Neural cell (in vitro differentiated cells): ENCODE results near the gene HS3ST5. TPM values are rescaled to one million over a fixed set of nuclear protein-coding genes. Genes with fewer than 3 reads are reported as not detected.

Experiments
- H2AFZ ChIP-seq: fragments of 200-600, 300-800 bp; sonication (generic), shearing (Covaris generic); 2 replicates; pipeline ENCODE4 v1.6.0; 2014; ENCODE audit warnings: low read depth, mild to moderate bottlenecking, antibody characterized with exemption, low read length, moderate library complexity
- H3F3A ChIP-seq: fragments of 200-600 bp; shearing (Covaris generic); 2 replicates; pipeline ENCODE4 v1.6.1; 2016; ENCODE audit warnings: mild to moderate bottlenecking, moderate library complexity, mixed read lengths, antibody characterized with exemption, low read length; ENCODE audit not compliant: insufficient read depth, poor library complexity, severe bottlenecking
- H3K27ac ChIP-seq: fragments of 200-600, 300-800 bp; sonication (generic), shearing (Covaris generic); 2 replicates; pipeline ENCODE4 v1.5.1; 2014; ENCODE audit warnings: mild to moderate bottlenecking, low read length, moderate library complexity
- H3K27me3 ChIP-seq: fragments of 300-800, 200-600 bp; sonication (generic), shearing (Covaris generic); 2 replicates; pipeline ENCODE4 v1.6.0; 2014; ENCODE audit warnings: mild to moderate bottlenecking, low read depth, low read length, moderate library complexity; ENCODE audit not compliant: insufficient read depth
- H3K36me3 ChIP-seq: fragments of 300-800, 200-600 bp; sonication (generic), shearing (Covaris generic); 2 replicates; pipeline ENCODE4 v1.5.1; 2014; ENCODE audit warnings: mild to moderate bottlenecking, antibody characterized with exemption, low read length, moderate library complexity; ENCODE audit not compliant: insufficient read depth
- H3K4me2 ChIP-seq: fragments of 300-800, 200-600 bp; sonication (generic), shearing (Covaris generic); 2 replicates; pipeline ENCODE4 v1.6.0; 2014; ENCODE audit warnings: mild to moderate bottlenecking, low read length
- H3K4me3 ChIP-seq: fragments of 300-800, 200-600 bp; sonication (generic), shearing (Covaris generic); 2 replicates; pipeline ENCODE4 v1.5.1; 2014; ENCODE audit warnings: mild to moderate bottlenecking, low read length, moderate library complexity
- H3K79me2 ChIP-seq: fragments of 200-600 bp; shearing (Covaris generic); replicated peaks from 2 replicates; pipeline ENCODE4 v1.6.0; 2014; ENCODE audit warnings: mild to moderate bottlenecking, low read length, moderate library complexity; ENCODE audit not compliant: insufficient read depth
- H3K9ac ChIP-seq: fragments of 300-800, 200-600 bp; sonication (generic), shearing (Covaris generic); 2 replicates; pipeline ENCODE4 v1.6.1; 2016; ENCODE audit warnings: mild to moderate bottlenecking, low read length, mixed read lengths
- H3K9me2 ChIP-seq: fragments of 200-600 bp; shearing (Covaris generic); 2 replicates; pipeline ENCODE4 v1.6.1; 2016; ENCODE audit warnings: mild to moderate bottlenecking, low read length, mixed read lengths; ENCODE audit not compliant: insufficient read depth
- H3K9me3 ChIP-seq: fragments of 200-600, 300-800 bp; sonication (generic), shearing (Covaris generic); 2 replicates; pipeline ENCODE4 v1.6.1; 2016; ENCODE audit warnings: mild to moderate bottlenecking, mixed run types, low read length, moderate library complexity, mixed read lengths
- H4K20me1 ChIP-seq: fragments of 200-600 bp; shearing (Covaris generic); 2 replicates; pipeline ENCODE4 v1.6.1; 2016; ENCODE audit warnings: mild to moderate bottlenecking, mixed run types; ENCODE audit not compliant: insufficient read depth
- CTCF ChIP-seq: fragments of 450-650 bp; IDR thresholded peaks from 2 replicates; pipeline ENCODE4 v1.5.1; 2014; ENCODE audit warnings: antibody characterized with exemption, mild to moderate bottlenecking, moderate library complexity; ENCODE audit not compliant: poor library complexity, severe bottlenecking
- EP300 ChIP-seq: fragments of 450-650 bp; conservative IDR thresholded peaks from 2 replicates; pipeline ENCODE4 v1.6.1; 2014; ENCODE audit warnings: antibody characterized with exemption, mild to moderate bottlenecking, moderate library complexity; ENCODE audit not compliant: poor library complexity, severe bottlenecking
- EZH2 ChIP-seq: fragments of 200-600, 300-800 bp; shearing (Covaris generic), sonication (generic); IDR thresholded peaks from 2 replicates; pipeline ENCODE4 v1.6.1; 2014; ENCODE audit warnings: antibody characterized with exemption, low read length, borderline replicate concordance, mild to moderate bottlenecking; ENCODE audit not compliant: insufficient read depth, poor library complexity, severe bottlenecking
- MXI1 ChIP-seq: fragments of 450-650 bp; conservative IDR thresholded peaks from 2 replicates; pipeline ENCODE4 v1.6.1; 2014; ENCODE audit warnings: antibody characterized with exemption, mild to moderate bottlenecking; ENCODE audit not compliant: poor library complexity, severe bottlenecking
- POLR2AphosphoS5 ChIP-seq: IDR thresholded peaks from 2 replicates; pipeline ENCODE4 v1.6.1; 2012
- RAD21 ChIP-seq: fragments of 450-650 bp; conservative IDR thresholded peaks from 2 replicates; pipeline ENCODE4 v1.6.1; 2014; ENCODE audit warnings: antibody characterized with exemption, mild to moderate bottlenecking, moderate library complexity
- REST ChIP-seq: IDR thresholded peaks from 2 replicates; pipeline ENCODE4 v1.6.1; 2012; ENCODE audit warnings: borderline replicate concordance
- SMC3 ChIP-seq: fragments of 450-650 bp; conservative IDR thresholded peaks from 2 replicates; pipeline ENCODE4 v1.6.1; 2014; ENCODE audit warnings: antibody characterized with exemption, mild to moderate bottlenecking, moderate library complexity; ENCODE audit not compliant: poor library complexity
- TAF1 ChIP-seq: IDR thresholded peaks from 2 replicates; pipeline ENCODE4 v1.6.1; 2012; ENCODE audit warnings: low read depth
- polyA plus RNA-seq: library from polyadenylated mRNA; depleted of rRNA; stranded (reverse); fragments of >200 nt; gene quantifications from 2 replicates; pipeline ENCODE4 v1.2.3, GENCODE V29; 2014

Gene HS3ST5
- polyA plus RNA-seq, 1 donor from 2014 or later, result not detected

DNA sequence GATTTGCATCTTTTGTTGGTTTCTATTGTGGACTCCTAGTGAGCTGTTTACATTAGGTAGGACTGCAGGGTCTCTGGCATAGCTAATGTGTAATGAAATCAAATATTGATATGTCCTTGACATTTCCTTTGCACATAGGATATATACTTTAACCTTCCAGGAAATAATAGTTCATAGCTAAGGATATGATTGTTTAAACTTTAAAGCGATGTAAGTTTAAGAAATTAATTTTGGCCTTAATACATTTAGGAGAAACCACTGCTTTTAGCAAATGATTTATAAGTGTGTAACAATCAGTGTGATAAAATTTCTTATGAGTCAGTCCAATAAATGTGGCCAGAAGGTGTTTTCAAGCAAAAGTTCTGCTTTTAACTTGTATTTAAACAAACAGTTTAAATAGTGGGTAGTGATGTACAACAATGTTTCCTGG is 171.8 kb downstream of the HS3ST5 start:
- H3K4me2 ChIP-seq, result no peak overlapping the region
- no peak for TF ChIP-seq REST
- no peak for TF ChIP-seq RAD21
- no peaks in the 10 kb centered on the region for H3K9me3 ChIP-seq
- no peaks in the 10 kb centered on the region for H3K9me2 ChIP-seq
- no peaks in the 10 kb centered on the region for H4K20me1 ChIP-seq
- H3K4me3 ChIP-seq, result no peak overlapping the region
- H3F3A ChIP-seq, result no peaks in the 10 kb centered on the region
- H3K79me2 ChIP-seq, result no peaks in the 10 kb centered on the region
- H3K27ac ChIP-seq, result no peak overlapping the region
- no peaks in the 10 kb centered on the region for H3K27me3 ChIP-seq
- H2AFZ ChIP-seq, result no peak overlapping the region
- H3K36me3 ChIP-seq, result no peaks in the 10 kb centered on the region
- H3K9ac ChIP-seq, result no peak overlapping the region

- TF ChIP-seq EP300 (no peak), SMC3 (no peak), CTCF (no peak), RAD21 (no peak), TAF1 (no peak), POLR2AphosphoS5 (no peak), REST (no peak), MXI1 (no peak), EZH2 (no peak)
- Histone ChIP-seq H3K9me2 (no peaks in the 10 kb centered on the region), H3K9ac (no peak overlapping the region)
These were observed 172.5 kb downstream of the HS3ST5 start for GRCh38 chr6:114170372-114170771.

More at GRCh38 chr6:114170372-114170771, 172.5 kb downstream of the HS3ST5 start:
- no peak overlapping the region for H3K27ac ChIP-seq
- H3K4me3 ChIP-seq, result no peak overlapping the region
- no peaks in the 10 kb centered on the region for H3K9me3 ChIP-seq
- H3K4me2 ChIP-seq, result no peak overlapping the region
- no peak overlapping the region for H2AFZ ChIP-seq
- no peaks in the 10 kb centered on the region for H3K79me2 ChIP-seq
- H3K36me3 ChIP-seq, result no peaks in the 10 kb centered on the region
- no peaks in the 10 kb centered on the region for H3F3A ChIP-seq
- H4K20me1 ChIP-seq, result no peaks in the 10 kb centered on the region
- H3K27me3 ChIP-seq, result no peaks in the 10 kb centered on the region
